MCF 10A (cell line): Measurements from ENCODE around the gene PTAFR. TPM values are rescaled to one million over a fixed set of nuclear protein-coding genes. Genes with fewer than 3 reads are reported as not detected.

ENCODE experiments used
- BruUV-seq: library from RNA; stranded (reverse); fragments of 400-500 nt; replicated peaks from 2 replicates; lab custom pipeline; 2021; lab: Mats Ljungman, UMichigan
- CTCF ChIA-PET: fragments of 300-600 bp; sonication (Branson Sonifier 250); formaldehyde crosslinking; extraction: SDS; loops from one replicate; lab custom pipeline; 2021; ENCODE audit warnings: antibody characterized with exemption, inconsistent platforms; lab: Yijun Ruan, JAX
- POLR2A ChIA-PET: fragments of 300-600, 350-650 bp; sonication (Branson Sonifier 250); formaldehyde crosslinking; extraction: SDS; loops from one replicate; lab custom pipeline; 2020; ENCODE audit warnings: antibody characterized with exemption, inconsistent platforms; lab: Yijun Ruan, JAX
- DNase-seq: peaks from one replicate; pipeline ENCODE4 v3.0.0-alpha.2; 2018; ENCODE audit not compliant: unreplicated experiment
- H3K27ac Mint-ChIP-seq: one replicate; pipeline ENCODE4 v1.8.0; 2022; ENCODE audit warnings: mild to moderate bottlenecking, low read depth, mixed read lengths; ENCODE audit not compliant: unreplicated experiment
- H3K27me3 Mint-ChIP-seq: one replicate; pipeline ENCODE4 v1.8.0; 2022; ENCODE audit warnings: mixed read lengths; ENCODE audit not compliant: insufficient read depth, unreplicated experiment
- H3K36me3 Mint-ChIP-seq: one replicate; pipeline ENCODE4 v1.8.0; 2022; ENCODE audit warnings: mild to moderate bottlenecking, moderate library complexity, mixed read lengths; ENCODE audit not compliant: insufficient read depth, unreplicated experiment
- H3K4me1 Mint-ChIP-seq: one replicate; pipeline ENCODE4 v1.8.0; 2022; ENCODE audit warnings: mixed read lengths; ENCODE audit not compliant: insufficient read depth, unreplicated experiment
- H3K4me3 Mint-ChIP-seq: one replicate; pipeline ENCODE4 v1.8.0; 2022; ENCODE audit warnings: mild to moderate bottlenecking, moderate library complexity, mixed read lengths; ENCODE audit not compliant: unreplicated experiment
- H3K9me3 Mint-ChIP-seq: one replicate; pipeline ENCODE4 v1.8.0; 2022; ENCODE audit warnings: mixed read lengths; ENCODE audit not compliant: unreplicated experiment
- CTCF ChIP-seq: fragments of 200-600 bp; IDR thresholded peaks from one replicate; pipeline ENCODE4 v1.8.0; 2022; ENCODE audit warnings: antibody characterized with exemption, mild to moderate bottlenecking; ENCODE audit not compliant: unreplicated experiment
- intact Hi-C: fragments of 100-400 bp; cut with micrococcal nuclease; formaldehyde crosslinking; loops from 2 replicates; pipeline ENCODE4 v1.14.1; 2022
- total RNA-seq: library from RNA; stranded (reverse); gene quantifications from 2 replicates; pipeline ENCODE4 v1.2.3, GENCODE V29; 2022

PTAFR gene
- total RNA-seq, 1 experiment from 2014 or later: 1.6 TPM

GRCh38 chr1:28104866-28105467 lies 71.5 kb downstream of the PTAFR start:
- H3K4me3 Mint-ChIP-seq: no peak overlapping the region
- ChIA-PET CTCF (no interaction called here), POLR2A (interaction anchor here (0.6 to 1.6 kb wide), 2 partner anchors 17 to 31 kb away, joined by 3 to 6 read pairs; partner anchors contain the start of gene EYA3)
- intact Hi-C loops: no loop called here
- no peak overlapping the region for H3K27ac Mint-ChIP-seq
- TF ChIP-seq CTCF: no peak
- no peaks in the 10 kb centered on the region for H3K27me3 Mint-ChIP-seq
- H3K9me3 Mint-ChIP-seq: no peaks in the 10 kb centered on the region
- no peaks in the 10 kb centered on the region for H3K4me1 Mint-ChIP-seq
- no TSS peak for BruUV-seq
- peak; percentile 76 for DNase-seq
- no peaks in the 10 kb centered on the region for H3K36me3 Mint-ChIP-seq

DNA sequence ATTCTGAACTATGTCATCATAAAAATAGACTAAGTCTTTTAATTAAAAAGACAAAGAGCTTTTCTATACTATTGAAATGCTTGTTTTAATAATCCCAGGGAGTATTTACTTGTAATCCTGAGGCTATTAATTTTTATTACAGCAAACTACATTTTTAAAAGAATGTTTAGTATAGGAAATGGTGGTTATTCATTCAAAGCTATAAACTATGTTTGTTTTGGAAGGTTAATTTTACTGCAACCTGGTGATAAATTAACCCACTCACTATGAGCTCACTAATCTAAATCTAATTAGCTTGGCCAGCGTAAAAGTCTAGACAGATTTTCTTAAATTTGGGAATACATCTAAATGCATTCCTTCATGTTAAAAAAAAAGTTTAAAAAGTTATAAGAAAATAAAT lies 74.3 kb downstream of the PTAFR start:
- POLR2A ChIA-PET: interaction anchor here (0.8 to 1.7 kb wide), 3 partner anchors 8 to 81 kb away, joined by 3 to 4 read pairs (median 3); partner anchors contain the start of gene EYA3
- H3K27ac Mint-ChIP-seq: no peak overlapping the region
- CTCF ChIA-PET: interaction anchor here (0.6 to 3.4 kb wide), 3 partner anchors 11 to 1411 kb away, joined by 3 to 14 read pairs (median 5); no protein-coding TSS in a partner anchor
- no peak for TF ChIP-seq CTCF
- intact Hi-C loops: no loop called here
- BruUV-seq: no TSS peak
- DNase-seq: no peak
- no peak overlapping the region for H3K4me3 Mint-ChIP-seq
- no peaks in the 10 kb centered on the region for H3K9me3 Mint-ChIP-seq
- no peaks in the 10 kb centered on the region for H3K4me1 Mint-ChIP-seq
- H3K27me3 Mint-ChIP-seq: no peaks in the 10 kb centered on the region
- H3K36me3 Mint-ChIP-seq: peaks cover 7% of the 10 kb centered on the region

GRCh38 chr1:28099050-28099769 lies 77.3 kb downstream of the PTAFR start:
- ChIA-PET CTCF (interaction anchor here (0.5 to 3.4 kb wide), 3 partner anchors 8 to 24 kb away, joined by 3 to 14 read pairs (median 3); no protein-coding TSS in a partner anchor), POLR2A (interaction anchor here (1.0 kb wide), 1 partner anchor 64 kb away, joined by 3 read pairs; no protein-coding TSS in a partner anchor)
- Mint-ChIP-seq H3K27ac (no peak overlapping the region), H3K27me3 (peaks cover 10% of the 10 kb centered on the region), H3K4me3 (no peak overlapping the region), H3K9me3 (no peaks in the 10 kb centered on the region), H3K4me1 (no peaks in the 10 kb centered on the region), H3K36me3 (peaks cover 7% of the 10 kb centered on the region)
- intact Hi-C loops: no loop called here
- TF ChIP-seq CTCF: no peak
- no peak for DNase-seq
- no TSS peak for BruUV-seq

Other genes with a start within 250 kb of the PTAFR start
- 2.6 and 4.0 TPM in 2 replicates for gene SMPDL3B, start 241.7 kb downstream of the PTAFR start, total RNA-seq
- 2.8 and 4.0 TPM in 2 replicates for gene XKR8, start 216.7 kb downstream of the PTAFR start, total RNA-seq
- 13.3 and 14.4 TPM in 2 replicates for gene EYA3, start 88.1 kb downstream of the PTAFR start, total RNA-seq
- gene DNAJC8, start 56.3 kb upstream of the PTAFR start, total RNA-seq: 59.6 and 60.0 TPM in 2 replicates
- gene ATP5IF1, start 59.4 kb upstream of the PTAFR start, total RNA-seq: 214 and 232 TPM in 2 replicates
- 106 and 118 TPM in 2 replicates for gene SESN2, start 82.8 kb upstream of the PTAFR start, total RNA-seq
- 19.0 and 22.9 TPM in 2 replicates for gene MED18, start 152.3 kb upstream of the PTAFR start, total RNA-seq
- gene PHACTR4, start 193.1 kb upstream of the PTAFR start, total RNA-seq: 50.7 and 56.4 TPM in 2 replicates